ENCODE data around the gene UBE2L3. TPM values are rescaled to one million over a fixed set of nuclear protein-coding genes. Genes with fewer than 3 reads are reported as not detected.
A peak's percentile ranks its signal among the peaks of the same experiment; 100 is the strongest.

The UBE2L3 gene
- total and polyA plus RNA-seq, 2 of the 8 experiments (the other 6 are each of a cell fraction or from before 2014, with no cell fraction given): 63.5 to 90.0 TPM

- H3K4me1 ChIP-seq (replicated peaks in 1 of 4; ENCODE audit: control insufficient read depth in 3 of 4, insufficient read depth in 4 of 4, low read length in 3 of 4): no peaks in the 10 kb centered on the region
- H2BK120ac ChIP-seq (replicated peaks; ENCODE audit: low read depth, low read length): no peak overlapping the region
- DNase-seq (ENCODE audit: low read depth in 1 of 2, low spot score in 2 of 2) (no peak), FAIRE-seq (no peak)
- ChIA-PET POLR2A (ENCODE audit: partially characterized antibody) (interaction anchor here (0.6 to 1.4 kb wide), 2 partner anchors 17 to 25 kb away, joined by 3 to 4 read pairs; no protein-coding TSS in a partner anchor), CTCF (ENCODE audit: partially characterized antibody) (interaction anchor here (1.1 to 5.1 kb wide), 6 partner anchors 12 to 56 kb away, joined by 4 to 29 read pairs (median 8); no protein-coding TSS in a partner anchor)
- peaks cover 45 to 53% of the 10 kb centered on the region in 2 experiments for H4K20me1 ChIP-seq (replicated peaks in 1 of 2; ENCODE audit: control insufficient read depth in 1 of 2, insufficient read depth in 2 of 2, low read length in 2 of 2)
- H2BK5ac ChIP-seq (ENCODE audit: low read depth, low read length): 0 out of 2 replicates have a peak overlapping the region, but pooled peaks have one; percentile 24
- H3K79me1 ChIP-seq (ENCODE audit: low read depth, low read length): peaks cover 23% of the 10 kb centered on the region
- no peaks in the 10 kb centered on the region for H3K27me3 ChIP-seq (replicated peaks in 1 of 4; ENCODE audit: control insufficient read depth in 3 of 4, extremely low read depth in 1 of 4, insufficient read depth in 3 of 4, low read length in 3 of 4)
- no peak overlapping the region; the same call in 1 of the 2 replicates for H3K27ac ChIP-seq (ENCODE audit: low read depth, low read length)
- H3K4ac ChIP-seq (replicated peaks; ENCODE audit: insufficient read length, low read depth, low read length): no peak overlapping the region
- no peak overlapping the region for H4K5ac ChIP-seq (ENCODE audit: insufficient read length, low read depth, low read length)
- no peak overlapping the region for H2BK12ac ChIP-seq (ENCODE audit: low read depth, low read length)
- no peak overlapping the region for H4K91ac ChIP-seq (replicated peaks; ENCODE audit: insufficient read length, low read length)
- H3K23ac ChIP-seq (ENCODE audit: insufficient read length): no peak overlapping the region
- H3K4me2 ChIP-seq (ENCODE audit: insufficient read depth in 1 of 2, low read depth in 2 of 2, low read length in 2 of 2): no peak overlapping the region
- H3K18ac ChIP-seq (ENCODE audit: extremely low read depth, low read length): no peak overlapping the region
- peaks cover 6 to 29% (median 19%) of the 10 kb centered on the region in 4 experiments for H3K36me3 ChIP-seq (ENCODE audit: control insufficient read depth in 2 of 4, insufficient read depth in 4 of 4, low read length in 3 of 4)
- no peak overlapping the region for H3K14ac ChIP-seq (ENCODE audit: insufficient read length)
- no peaks in the 10 kb centered on the region for H3K9me3 ChIP-seq (ENCODE audit: insufficient read depth in 2 of 2, low read depth in 1 of 2, low read length in 1 of 2)
- H3K4me3 ChIP-seq (ENCODE audit: extremely low read depth in 1 of 4, insufficient read depth in 2 of 4, low read depth in 3 of 4, low read length in 4 of 4): no peak overlapping the region
- no peak overlapping the region for H3K56ac ChIP-seq (replicated peaks; ENCODE audit: insufficient read length, low read depth, low read length)
- TF ChIP-seq ZNF274 (IDR thresholded peaks at IDR 0.05; ENCODE audit: borderline replicate concordance, extremely low read depth, low read length): no peak
- no peak for TF ChIP-seq YY1 (IDR thresholded peaks at IDR 0.05; ENCODE audit: low read depth, low read length)
- no peak for TF ChIP-seq EGR1 (IDR thresholded peaks at IDR 0.05; ENCODE audit: borderline replicate concordance, low read depth, low read length)
- TF ChIP-seq GABPA (IDR thresholded peaks at IDR 0.05; ENCODE audit: borderline replicate concordance, insufficient read depth, low read length): no peak
- no peak for TF ChIP-seq SIN3A (conservative IDR thresholded peaks at IDR 0.05 in 1 of 2, IDR thresholded peaks at IDR 0.05 in 1 of 2; ENCODE audit: low read depth in 1 of 2, low read length in 2 of 2)
- TF ChIP-seq NRF1 (IDR thresholded peaks at IDR 0.05; ENCODE audit: low read depth, low read length): no peak
- TF ChIP-seq RNF2 (IDR thresholded peaks at IDR 0.05; ENCODE audit: borderline replicate concordance, low read depth, low read length, missing control alignments, poor library complexity, severe bottlenecking): no peak
- H2AFZ ChIP-seq (ENCODE audit: low read length): no peak overlapping the region
- no peak overlapping the region for H2AK5ac ChIP-seq (ENCODE audit: low read depth, low read length)
- H3K23me2 ChIP-seq (ENCODE audit: low read depth, low read length): no peaks in the 10 kb centered on the region
- H3K9ac ChIP-seq (replicated peaks in 1 of 4; ENCODE audit: extremely low read depth in 1 of 4, low read depth in 3 of 4, low read length in 3 of 4): no peak overlapping the region
- peaks cover 3 to 93% of the 10 kb centered on the region in 2 experiments for H3K79me2 ChIP-seq (ENCODE audit: control insufficient read depth in 1 of 2, insufficient read depth in 2 of 2, low read length in 2 of 2)
- no peak overlapping the region for H2BK20ac ChIP-seq (ENCODE audit: low read length)
- WGBS, 2 experiments (ENCODE audit: extremely low coverage in 1 of 2, insufficient coverage in 1 of 2, insufficient read length in 1 of 2, insufficient replicate concordance in 2 of 2, low coverage in 1 of 2, low lambda C conversion rate in 2 of 2, missing lambda C conversion rate in 1 of 2): 92% methylated on average over 7 of the region's 9 CpGs; no CpG with 5 or more reads in 1 of the 2 experiments
- no peak overlapping the region for H2BK15ac ChIP-seq (ENCODE audit: low read length)
- H4K8ac ChIP-seq (ENCODE audit: extremely low read depth, insufficient read depth, low read length): no peak overlapping the region
These were observed 23.5 kb downstream of the UBE2L3 start for GRCh38 chr22:21590809-21591641.
